T-helper 2 cell treated with Interferon-gamma antibody and Interleukin-4, amounts not matched to agents 5 μg/mL and 100 μg/mL, for 36 hours (primary cell): ENCODE results near the gene CPED1.
"Not testable (repeated sequence)": the region's sequence is repeated elsewhere in the genome, so short reads cannot be mapped to it uniquely, and the experiment has no call there.

Experiments
- DNase-seq: peaks from one replicate; pipeline ENCODE4 v3.0.0; 2021; ENCODE audit warnings: low spot score
- H3K27ac Mint-ChIP-seq: one replicate; pipeline ENCODE4 v1.8.0; 2021; ENCODE audit warnings: mild to moderate bottlenecking, mixed read lengths
- H3K27me3 Mint-ChIP-seq: one replicate; pipeline ENCODE4 v1.8.0; 2021; ENCODE audit warnings: low read depth, mixed read lengths
- H3K36me3 Mint-ChIP-seq: one replicate; pipeline ENCODE4 v1.8.0; 2021; ENCODE audit warnings: low read depth, mixed read lengths
- H3K4me1 Mint-ChIP-seq: one replicate; pipeline ENCODE4 v1.8.0; 2021; ENCODE audit warnings: low read depth, mixed read lengths
- H3K4me3 Mint-ChIP-seq: one replicate; pipeline ENCODE4 v1.8.0; 2022; ENCODE audit warnings: mild to moderate bottlenecking, moderate library complexity, mixed read lengths
- H3K9me3 Mint-ChIP-seq: one replicate; pipeline ENCODE4 v1.8.0; 2021; ENCODE audit warnings: mixed read lengths

CPED1 gene

DNA sequence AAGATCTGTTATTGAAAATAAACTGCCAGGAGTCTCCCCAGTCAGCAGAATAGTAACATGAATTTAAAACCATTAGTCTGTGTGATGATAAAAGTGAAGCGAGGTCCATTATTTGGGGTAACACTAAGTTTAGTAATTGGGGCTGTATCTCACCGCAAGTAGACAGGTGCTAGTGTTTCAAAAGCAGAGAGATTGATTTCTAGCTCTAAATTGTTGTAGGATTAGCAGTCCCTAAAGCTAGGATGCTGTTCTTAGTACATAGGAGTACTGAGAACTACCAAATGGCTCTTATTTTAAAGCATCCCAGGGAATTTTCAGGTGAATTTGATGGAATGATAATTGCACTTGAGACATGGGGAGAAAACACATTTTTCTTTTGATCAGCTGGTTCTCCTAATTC, 70.5 kb downstream of the CPED1 start:
- Mint-ChIP-seq H3K27ac (no peak overlapping the region), H3K4me1 (no peaks in the 10 kb centered on the region), H3K27me3 (peaks cover 3% of the 10 kb centered on the region), H3K36me3 (no peaks in the 10 kb centered on the region), H3K4me3 (no peak overlapping the region), H3K9me3 (no peaks in the 10 kb centered on the region)
- DNase-seq, result no peak

DNA sequence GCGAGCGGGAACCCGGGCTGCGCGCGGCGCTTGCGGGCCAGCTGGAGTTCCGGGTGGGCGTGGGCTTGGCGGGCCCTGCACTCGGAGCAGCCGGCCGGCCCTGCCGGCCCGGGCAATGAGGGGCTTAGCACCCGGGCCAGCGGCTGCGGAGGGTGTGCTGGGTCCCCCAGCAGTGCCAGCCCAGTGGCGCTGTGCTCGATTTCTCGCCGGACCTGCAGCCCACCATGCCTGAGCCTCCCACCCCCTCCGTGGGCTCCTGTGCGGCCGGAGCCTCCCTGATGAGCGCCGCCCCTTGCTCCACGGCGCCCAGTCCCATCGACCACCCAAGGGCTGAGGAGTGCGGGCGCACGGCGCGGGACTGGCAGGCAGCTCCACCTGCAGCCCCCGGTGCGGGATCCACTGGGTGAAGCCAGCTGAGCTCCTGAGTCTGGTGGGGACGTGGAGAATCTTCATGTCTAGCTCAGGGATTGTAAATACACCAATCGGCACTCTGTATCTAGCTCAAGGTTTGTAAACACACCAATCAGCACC, 71.5 kb downstream of the CPED1 start:
- not testable (repeated sequence) for H3K9me3 Mint-ChIP-seq, H3K4me1 Mint-ChIP-seq, DNase-seq, H3K27ac Mint-ChIP-seq, H3K36me3 Mint-ChIP-seq, H3K27me3 Mint-ChIP-seq, H3K4me3 Mint-ChIP-seq

DNA sequence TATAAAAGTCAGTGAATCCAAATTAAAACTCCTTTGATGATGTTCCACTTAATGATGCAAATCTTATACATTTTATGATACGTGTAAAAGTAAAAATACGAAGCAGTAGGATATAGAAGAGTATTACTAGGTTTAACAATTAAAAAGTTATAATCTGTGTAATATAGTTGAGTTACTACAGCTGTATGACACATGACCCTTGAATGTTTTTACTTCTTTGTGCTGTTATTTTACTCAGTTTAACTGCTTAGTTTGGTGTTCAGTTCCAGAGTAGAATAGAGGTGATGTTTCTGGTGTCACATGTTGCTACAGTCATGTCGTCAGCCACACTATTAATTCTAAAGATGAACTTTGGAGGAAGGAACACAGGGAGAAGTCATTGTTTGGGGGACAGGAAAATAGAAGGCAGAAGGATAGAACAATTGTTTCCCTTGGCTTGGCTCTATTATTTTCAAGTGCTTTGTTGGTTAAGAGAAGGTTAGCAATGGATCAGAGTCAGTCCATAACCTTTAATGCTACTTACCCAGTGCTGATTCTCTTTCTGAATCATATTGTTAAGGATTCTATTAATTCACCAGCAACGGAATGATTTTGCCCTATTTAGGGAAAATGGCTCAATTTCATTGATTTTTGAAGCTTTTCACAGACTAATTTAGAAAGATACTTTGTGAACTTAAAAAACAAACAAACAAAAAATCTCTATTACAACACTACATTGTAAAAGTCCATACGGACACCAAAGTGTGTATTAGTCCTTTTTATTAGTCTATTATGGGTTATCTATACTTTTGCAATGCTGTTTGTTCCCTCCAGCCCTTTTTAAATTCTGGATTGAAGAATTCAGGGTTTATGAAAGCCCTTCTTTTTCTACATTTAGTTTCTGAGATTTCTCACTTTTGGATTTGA, 73.4 kb downstream of the CPED1 start:
- Mint-ChIP-seq H3K4me3 (no peak overlapping the region), H3K9me3 (no peaks in the 10 kb centered on the region), H3K27ac (no peak overlapping the region), H3K27me3 (no peaks in the 10 kb centered on the region), H3K4me1 (no peaks in the 10 kb centered on the region), H3K36me3 (no peaks in the 10 kb centered on the region)
- DNase-seq, result no peak

DNA sequence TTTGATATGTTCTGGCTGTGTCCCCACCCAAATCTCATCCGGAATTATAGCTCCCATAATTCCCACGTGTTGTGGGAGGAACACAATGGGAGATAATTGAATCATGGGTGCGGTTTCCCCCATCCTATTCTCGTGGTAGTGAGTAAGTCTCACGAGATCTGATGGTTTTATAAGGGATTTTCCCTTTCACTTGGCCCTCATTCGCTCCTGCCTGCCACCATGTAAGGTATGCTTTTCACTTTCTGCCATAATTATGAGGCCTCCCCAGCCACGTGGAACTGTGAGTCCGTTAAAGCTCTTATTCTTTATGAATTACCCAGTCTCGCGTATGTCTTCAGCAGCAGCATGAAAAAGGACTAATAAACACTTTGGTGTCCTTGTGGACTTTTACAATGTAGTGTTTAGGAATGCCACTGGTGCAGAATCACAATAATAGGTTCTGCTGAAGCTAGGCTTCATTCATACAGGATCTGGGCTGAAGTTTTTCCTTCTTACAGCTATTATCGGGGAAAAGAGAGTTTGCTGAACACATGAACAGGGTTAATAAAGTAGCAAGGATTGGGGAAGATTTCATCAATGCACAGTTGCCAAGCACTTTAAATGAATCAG, 74.3 kb downstream of the CPED1 start:
- no peaks in the 10 kb centered on the region for H3K9me3 Mint-ChIP-seq
- no peaks in the 10 kb centered on the region for H3K36me3 Mint-ChIP-seq
- no peaks in the 10 kb centered on the region for H3K4me1 Mint-ChIP-seq
- DNase-seq, result no peak
- H3K27ac Mint-ChIP-seq, result no peak overlapping the region
- H3K4me3 Mint-ChIP-seq, result no peak overlapping the region
- no peaks in the 10 kb centered on the region for H3K27me3 Mint-ChIP-seq

DNA sequence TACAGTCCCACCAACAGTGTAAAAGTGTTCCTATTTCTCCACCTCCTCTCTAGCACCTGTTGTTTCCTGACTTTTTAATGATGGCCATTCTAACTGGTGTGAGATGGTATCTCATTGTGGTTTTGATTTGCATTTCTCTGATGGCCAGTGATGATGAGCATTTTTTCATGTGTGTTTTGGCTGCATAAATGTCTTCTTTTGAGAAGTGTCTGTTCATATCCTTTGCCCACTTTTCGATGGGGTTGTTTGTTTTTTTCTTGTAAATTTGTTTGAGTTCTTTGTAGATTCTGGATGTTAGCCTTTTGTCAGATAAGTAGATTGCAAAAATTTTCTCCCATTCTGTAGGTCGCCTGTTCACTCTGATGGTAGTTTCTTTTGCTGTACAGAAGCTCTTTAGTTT, 79.2 kb downstream of the CPED1 start:
- not testable (repeated sequence) for H3K27ac Mint-ChIP-seq, H3K27me3 Mint-ChIP-seq, H3K4me3 Mint-ChIP-seq, DNase-seq, H3K9me3 Mint-ChIP-seq, H3K4me1 Mint-ChIP-seq, H3K36me3 Mint-ChIP-seq

DNA sequence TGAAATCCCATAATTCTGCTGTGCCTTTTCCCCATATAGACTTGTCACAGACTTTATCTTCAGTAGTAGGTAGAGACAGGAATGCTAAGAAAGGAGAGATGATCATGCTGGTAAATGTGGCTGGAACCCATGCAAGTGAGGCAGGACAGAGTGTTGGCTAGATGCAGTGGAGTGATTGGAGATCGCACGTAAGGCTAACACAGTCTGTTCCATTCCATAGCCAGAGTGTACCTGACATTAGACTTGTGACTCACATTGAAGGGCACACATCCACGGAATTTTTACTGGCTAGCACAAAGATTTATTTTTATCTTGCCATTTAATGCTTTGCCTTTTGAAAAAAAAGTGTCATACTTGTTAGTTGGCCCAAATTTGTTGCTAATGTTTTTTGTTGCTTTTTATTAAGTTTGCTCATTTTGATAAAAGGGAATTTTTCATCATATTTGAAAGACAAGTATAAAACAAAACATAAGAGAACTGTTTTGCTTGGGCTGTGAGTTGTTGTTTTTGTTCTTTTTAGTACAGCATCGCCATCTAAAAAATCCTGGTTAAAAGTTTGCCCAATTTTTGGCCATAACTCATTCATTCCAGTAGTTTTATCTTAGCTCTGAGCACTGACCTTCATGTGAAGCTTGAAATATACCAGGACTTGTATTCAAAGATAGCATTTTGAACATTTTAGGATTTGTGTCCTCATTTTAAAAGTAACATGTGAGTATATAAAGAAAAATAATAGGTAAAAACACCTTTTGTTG, 81.0 kb downstream of the CPED1 start:
- Mint-ChIP-seq H3K27me3 (peaks cover 6% of the 10 kb centered on the region), H3K4me3 (no peak overlapping the region), H3K4me1 (no peaks in the 10 kb centered on the region), H3K36me3 (no peaks in the 10 kb centered on the region), H3K27ac (no peak overlapping the region), H3K9me3 (no peaks in the 10 kb centered on the region)
- DNase-seq, result no peak

DNA sequence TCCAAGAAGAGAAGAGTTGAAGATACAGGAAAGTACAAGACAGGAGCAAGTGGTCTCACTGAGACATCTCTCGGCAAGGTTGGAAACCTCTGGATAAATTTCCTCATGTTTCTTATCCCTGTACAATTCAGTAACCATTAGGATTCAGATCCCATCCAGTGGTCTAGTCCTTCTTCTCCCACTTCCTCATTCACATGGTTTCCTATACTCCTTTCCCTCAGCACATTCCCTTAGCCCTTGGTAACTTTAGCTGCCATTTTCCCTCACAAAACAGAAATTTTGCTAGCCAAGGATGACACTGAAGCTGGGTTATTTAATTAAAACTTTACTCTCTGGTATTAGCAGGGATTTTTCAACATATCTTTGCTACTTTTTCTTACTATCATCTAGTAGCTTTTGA, 82.6 kb downstream of the CPED1 start:
- H3K9me3 Mint-ChIP-seq, result no peaks in the 10 kb centered on the region
- no peaks in the 10 kb centered on the region for H3K4me1 Mint-ChIP-seq
- no peak overlapping the region for H3K4me3 Mint-ChIP-seq
- DNase-seq, result no peak
- no peak overlapping the region for H3K27ac Mint-ChIP-seq
- no peaks in the 10 kb centered on the region for H3K36me3 Mint-ChIP-seq
- H3K27me3 Mint-ChIP-seq, result peaks cover 8% of the 10 kb centered on the region

DNA sequence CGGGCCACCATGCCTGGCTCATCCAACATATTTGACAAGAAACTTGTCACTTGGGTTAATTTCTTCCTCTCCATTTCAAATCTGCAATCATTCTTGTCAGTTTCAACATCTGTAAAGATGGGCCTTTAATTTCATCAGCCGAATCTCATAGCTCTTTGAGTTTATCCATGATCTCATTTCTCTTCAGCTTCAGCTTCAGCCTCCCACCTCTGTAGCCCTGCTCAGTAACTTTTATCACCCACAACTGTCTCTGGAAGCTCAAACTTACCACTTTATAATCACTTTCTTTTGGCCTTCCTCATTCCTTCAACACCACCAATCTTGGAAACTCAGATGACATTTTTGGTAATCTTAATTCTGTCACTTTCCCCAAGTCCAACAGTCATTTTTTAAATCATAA, 83.2 kb downstream of the CPED1 start:
- H3K9me3 Mint-ChIP-seq, result no peaks in the 10 kb centered on the region
- H3K36me3 Mint-ChIP-seq, result no peaks in the 10 kb centered on the region
- no peak for DNase-seq
- H3K4me3 Mint-ChIP-seq, result no peak overlapping the region
- H3K27me3 Mint-ChIP-seq, result peaks cover 11% of the 10 kb centered on the region
- no peaks in the 10 kb centered on the region for H3K4me1 Mint-ChIP-seq
- no peak overlapping the region for H3K27ac Mint-ChIP-seq

DNA sequence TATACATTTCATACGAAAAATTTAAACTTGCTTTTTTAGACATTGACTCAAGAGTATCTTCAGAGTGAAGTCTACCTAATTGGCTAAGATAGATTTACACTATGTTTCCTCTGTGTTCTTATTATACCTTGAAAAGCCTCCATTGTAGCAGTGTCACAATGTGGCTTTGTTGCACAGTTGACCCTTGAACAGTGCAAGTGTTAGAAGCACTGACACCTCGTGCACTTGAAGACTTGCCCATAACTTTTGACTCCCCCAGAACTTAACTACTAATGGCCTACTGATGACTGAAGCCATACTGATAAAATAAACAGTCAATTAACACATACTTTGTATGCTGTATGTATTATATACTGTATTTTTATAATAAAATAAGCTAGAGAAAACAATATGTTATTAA, 84.3 kb downstream of the CPED1 start:
- no peaks in the 10 kb centered on the region for H3K4me1 Mint-ChIP-seq
- H3K4me3 Mint-ChIP-seq, result no peak overlapping the region
- DNase-seq, result no peak
- no peaks in the 10 kb centered on the region for H3K9me3 Mint-ChIP-seq
- no peak overlapping the region for H3K27ac Mint-ChIP-seq
- no peaks in the 10 kb centered on the region for H3K36me3 Mint-ChIP-seq
- peaks cover 13% of the 10 kb centered on the region for H3K27me3 Mint-ChIP-seq

DNA sequence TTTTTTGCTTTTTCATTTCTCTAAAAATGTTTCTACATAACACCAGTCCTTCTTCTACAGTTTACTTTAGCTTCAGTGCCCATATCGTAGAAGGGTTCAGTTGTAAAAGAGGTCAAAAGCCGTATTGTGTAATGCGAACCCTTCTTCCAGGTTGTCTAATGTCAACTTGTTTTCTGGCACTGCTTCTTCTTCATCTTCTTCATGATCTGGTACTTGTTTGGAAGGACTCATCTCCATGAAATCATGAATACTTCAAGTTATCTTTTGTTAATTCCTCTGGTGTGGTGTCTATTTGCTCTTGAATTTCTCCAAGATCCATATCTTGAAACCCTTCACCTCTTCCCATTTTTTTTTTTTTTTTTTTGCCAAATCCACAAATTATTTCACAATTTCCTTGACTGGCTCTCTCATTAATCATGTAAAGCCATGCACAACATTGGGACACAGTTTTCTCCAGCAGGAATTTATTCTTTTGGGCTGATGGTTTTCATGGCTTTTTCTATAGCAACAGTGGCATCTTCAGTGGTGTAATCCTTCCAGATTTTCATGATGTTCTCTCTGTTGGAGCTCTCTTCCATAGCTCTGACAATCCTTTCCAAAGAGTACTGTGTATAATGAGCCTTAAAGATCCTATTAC, 85.1 kb downstream of the CPED1 start:
- Mint-ChIP-seq H3K36me3 (no peaks in the 10 kb centered on the region), H3K27ac (no peak overlapping the region), H3K4me3 (no peak overlapping the region), H3K9me3 (no peaks in the 10 kb centered on the region), H3K27me3 (peaks cover 15% of the 10 kb centered on the region), H3K4me1 (no peaks in the 10 kb centered on the region)
- no peak for DNase-seq

DNA sequence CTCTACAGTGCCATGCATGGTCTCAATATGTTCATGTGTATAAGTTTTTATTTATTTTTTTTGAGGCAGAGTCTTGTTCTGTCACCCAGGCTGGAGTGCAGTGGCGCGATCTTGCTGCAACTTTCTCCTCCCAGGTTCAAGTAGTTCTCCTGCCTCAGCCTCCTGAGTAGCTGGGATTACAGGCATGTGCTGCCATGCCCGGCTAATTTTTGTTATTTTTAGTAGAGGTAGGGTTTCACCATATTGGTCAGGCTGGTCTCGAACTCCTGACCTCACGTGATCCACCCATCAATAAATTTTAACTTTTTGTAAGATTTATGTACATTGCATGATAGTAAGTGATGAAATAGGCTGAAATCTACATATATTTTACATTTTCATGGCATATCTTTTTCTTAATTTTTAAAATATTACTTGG, 86.9 kb downstream of the CPED1 start:
- DNase-seq, H3K9me3 Mint-ChIP-seq, H3K36me3 Mint-ChIP-seq, H3K4me3 Mint-ChIP-seq, H3K4me1 Mint-ChIP-seq, H3K27ac Mint-ChIP-seq: not testable (repeated sequence)
- peaks cover 18% of the 10 kb centered on the region for H3K27me3 Mint-ChIP-seq

DNA sequence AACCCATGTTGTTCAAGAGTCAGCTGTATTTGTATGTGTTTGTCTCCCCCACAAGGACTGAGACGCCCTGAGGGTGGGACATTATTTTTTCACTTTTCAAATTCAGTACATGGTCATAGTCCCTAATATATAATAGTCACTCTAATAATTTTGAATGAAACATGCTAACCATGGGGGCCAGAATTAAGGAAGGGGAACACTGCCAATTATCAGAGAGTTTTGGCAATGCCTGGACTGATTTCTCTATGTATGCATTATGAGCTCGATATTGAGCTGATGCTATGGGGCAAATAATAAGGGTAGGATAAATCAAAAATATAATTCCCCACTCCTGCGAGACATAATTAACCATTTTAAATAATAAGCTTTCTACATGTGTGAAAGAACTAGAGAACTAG, 87.4 kb downstream of the CPED1 start:
- Mint-ChIP-seq H3K36me3 (no peaks in the 10 kb centered on the region), H3K4me3 (no peak overlapping the region), H3K27ac (no peak overlapping the region), H3K9me3 (no peaks in the 10 kb centered on the region), H3K27me3 (peaks cover 15% of the 10 kb centered on the region), H3K4me1 (no peaks in the 10 kb centered on the region)
- DNase-seq, result no peak

DNA sequence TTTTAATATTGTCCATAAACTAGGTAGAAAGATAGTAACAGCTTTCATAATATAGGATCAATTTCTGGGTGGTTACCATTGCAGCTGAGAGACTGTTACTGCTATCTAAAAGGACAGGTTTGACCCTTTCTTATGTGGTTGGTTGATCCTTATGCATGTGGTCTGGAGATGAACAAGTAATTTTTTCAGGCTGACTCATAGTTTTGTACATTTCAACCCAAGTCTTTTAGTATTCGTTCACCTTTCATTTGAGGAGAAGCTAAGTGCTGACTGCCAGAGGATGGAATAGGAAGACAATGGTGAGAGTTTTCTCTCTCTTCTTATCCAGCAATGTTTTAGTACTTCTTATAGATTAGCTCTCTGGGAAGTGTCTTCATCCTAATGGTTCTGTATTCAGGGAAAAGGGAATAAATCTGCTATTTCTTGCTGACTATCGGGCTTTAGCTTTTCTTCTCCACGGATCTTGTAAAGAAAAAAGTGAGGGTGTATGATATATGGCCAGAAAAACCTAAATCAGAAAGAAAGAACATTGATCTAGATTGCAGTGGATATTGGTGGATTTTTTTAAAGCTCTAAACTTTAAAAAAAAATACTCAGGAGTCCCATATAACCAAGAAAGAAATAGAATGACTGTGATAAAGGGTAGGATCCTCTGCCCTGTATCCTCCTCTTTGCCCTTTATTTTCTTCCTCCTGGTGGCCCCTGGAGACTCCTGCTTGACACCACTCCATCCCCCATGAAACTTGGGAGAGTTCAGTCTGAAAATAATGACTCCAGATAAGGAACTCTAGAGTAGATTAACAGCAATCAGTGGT, 88.0 kb downstream of the CPED1 start:
- Mint-ChIP-seq H3K27me3 (peaks cover 15% of the 10 kb centered on the region), H3K4me1 (no peaks in the 10 kb centered on the region), H3K36me3 (no peaks in the 10 kb centered on the region), H3K4me3 (no peak overlapping the region), H3K27ac (no peak overlapping the region), H3K9me3 (no peaks in the 10 kb centered on the region)
- no peak for DNase-seq
